Activated CD4-positive, alpha-beta T cell treated with anti-CD3 and anti-CD28 coated beads for 4 hours (primary cell): Measurements from ENCODE around the gene ANKRD27.
"Not testable (repeated sequence)": the region's sequence is repeated elsewhere in the genome, so short reads cannot be mapped to it uniquely, and the experiment has no call there.

Source experiments
- DNase-seq, 2 donors: peaks; one replicate each; pipeline ENCODE4 v3.0.0-alpha.2; 2020

Gene ANKRD27

GRCh38 chr19:32688311-32688710 lies 13.3 kb upstream of the ANKRD27 start:
- DNase-seq = no peak

GRCh38 chr19:32687681-32688080 lies 12.7 kb upstream of the ANKRD27 start:
- DNase-seq = no peak

GRCh38 chr19:32686847-32687475 lies 12.0 kb upstream of the ANKRD27 start:
- no peak for DNase-seq

- no peak for DNase-seq
These were observed 7.3 kb upstream of the ANKRD27 start for GRCh38 chr19:32682317-32682716.

- DNase-seq = no peak
These were observed 6.0 kb upstream of the ANKRD27 start for GRCh38 chr19:32680986-32681385.

- DNase-seq = no peak
These were observed 2.7 kb upstream of the ANKRD27 start for GRCh38 chr19:32677657-32678056.

GRCh38 chr19:32676895-32677359 lies 1.9 kb upstream of the ANKRD27 start:
- no peak for DNase-seq

- peak in 1 of 2 donors; percentile 11 for DNase-seq
These were observed 1.4 kb upstream of the ANKRD27 start for GRCh38 chr19:32676186-32676894.

- peak; percentile 54 to 69 for DNase-seq
These were observed 773 bp upstream of the ANKRD27 start, which contains the start of gene RGS9BP for GRCh38 chr19:32675720-32676185. Gene RGS9BP (plus strand): TSS chr19:32675848. CDS start chr19:32676264, 416 bp downstream.

GRCh38 chr19:32674153-32674930 lies 638 bp downstream of the ANKRD27 start:
- no peak for DNase-seq

- DNase-seq = no peak
These were observed 1.4 kb downstream of the ANKRD27 start for GRCh38 chr19:32673573-32673972.

GRCh38 chr19:32672841-32673240 lies 2.1 kb downstream of the ANKRD27 start:
- DNase-seq = no peak

GRCh38 chr19:32671883-32672593 lies 2.9 kb downstream of the ANKRD27 start:
- DNase-seq = no peak

GRCh38 chr19:32669310-32669709 lies 5.7 kb downstream of the ANKRD27 start:
- DNase-seq = no peak

- DNase-seq = no peak
These were observed 8.9 kb downstream of the ANKRD27 start for GRCh38 chr19:32666084-32666483.

- no peak for DNase-seq
These were observed 12.8 kb downstream of the ANKRD27 start for GRCh38 chr19:32662186-32662585.

GRCh38 chr19:32661318-32661717 lies 13.7 kb downstream of the ANKRD27 start:
- DNase-seq = no peak

GRCh38 chr19:32658527-32658926 lies 16.5 kb downstream of the ANKRD27 start:
- no peak for DNase-seq

- DNase-seq = no peak
These were observed 16.9 kb downstream of the ANKRD27 start for GRCh38 chr19:32658075-32658474.

- not testable (repeated sequence) for DNase-seq
These were observed 18.6 kb downstream of the ANKRD27 start for GRCh38 chr19:32656379-32656778.

- no peak for DNase-seq
These were observed 21.4 kb downstream of the ANKRD27 start for GRCh38 chr19:32653599-32653915.

- no peak for DNase-seq
These were observed 21.9 kb downstream of the ANKRD27 start for GRCh38 chr19:32652894-32653598.
